HepG2 (cell line): ENCODE measurements around the gene SH2D5. TPM values are rescaled to one million over a fixed set of nuclear protein-coding genes. Genes with fewer than 3 reads are reported as not detected.
A peak's percentile ranks its signal among the peaks of the same experiment; 100 is the strongest.

Experiments used
- CENPT ChIP-seq: sonication (generic); formaldehyde crosslinking; IDR thresholded peaks from 2 replicates; pipeline ENCODE4 v1.8.0; 2022; ENCODE audit warnings: low read depth, mild to moderate bottlenecking, moderate library complexity, missing genetic modification reagents
- GABPA ChIP-seq, 2 experiments: IDR thresholded peaks; 2 replicates each; pipeline ENCODE4 v1.6.1; 2011 to 2016; ENCODE audit warnings: low read depth in 2 of 2, low read length in 1 of 2, missing biosample characterization in 1 of 2, missing genetic modification characterization in 1 of 2
- GLMP ChIP-seq: sonication (generic); formaldehyde crosslinking; IDR thresholded peaks from 2 replicates; pipeline ENCODE4 v1.9.0; 2021; ENCODE audit warnings: missing genetic modification reagents, mild to moderate bottlenecking, borderline replicate concordance
- HIVEP1 ChIP-seq: sonication (generic); formaldehyde crosslinking; IDR thresholded peaks from 2 replicates; pipeline ENCODE4 v1.4.0; 2020; ENCODE audit warnings: mild to moderate bottlenecking, missing genetic modification reagents
- HNF4G ChIP-seq, 2 experiments: sonication (generic) in 1 of 2; formaldehyde crosslinking in 1 of 2; IDR thresholded peaks; 2 replicates each; pipeline versions ENCODE4 v1.4.0 to v1.6.1; 2011 to 2020; ENCODE audit warnings: borderline replicate concordance in 2 of 2, low read depth in 2 of 2, mild to moderate bottlenecking in 2 of 2, low read length in 1 of 2, missing genetic modification reagents in 1 of 2, moderate library complexity in 1 of 2
- HNRNPL ChIP-seq: fragments of 200-400 bp; formaldehyde crosslinking; IDR thresholded peaks from 2 replicates; pipeline ENCODE4 v1.6.1; 2017; ENCODE audit warnings: mild to moderate bottlenecking, low read depth, low read length
- JUND ChIP-seq: sonication (generic); formaldehyde crosslinking; IDR thresholded peaks from 2 replicates; pipeline ENCODE4 v1.8.0; 2022; ENCODE audit warnings: mild to moderate bottlenecking, missing genetic modification reagents
- MYNN ChIP-seq: sonication (generic); formaldehyde crosslinking; IDR thresholded peaks from 2 replicates; pipeline ENCODE4 v1.4.0; 2020; ENCODE audit warnings: mild to moderate bottlenecking, low read depth, missing genetic modification reagents
- NFE2L2 ChIP-seq: fragments of 150-350 bp; IDR thresholded peaks from 2 replicates; pipeline ENCODE4 v1.6.1; 2014; ENCODE audit warnings: low read length
- NFYC ChIP-seq: IDR thresholded peaks from 2 replicates; pipeline ENCODE4 v1.6.1; 2016; ENCODE audit warnings: missing genetic modification reagents, missing compliant biosample characterization
- NR1H2 ChIP-seq: sonication (generic); formaldehyde crosslinking; IDR thresholded peaks from 2 replicates; pipeline ENCODE4 v1.8.1; 2022; ENCODE audit warnings: low read depth, missing genetic modification reagents, borderline replicate concordance
- POGZ ChIP-seq: sonication (generic); formaldehyde crosslinking; IDR thresholded peaks from 2 replicates; pipeline ENCODE4 v1.4.0; 2020; ENCODE audit warnings: mild to moderate bottlenecking, missing genetic modification reagents
- RCOR2 ChIP-seq: IDR thresholded peaks from 2 replicates; pipeline ENCODE4 v1.6.1; 2016; ENCODE audit warnings: missing biosample characterization, missing genetic modification reagents
- REL ChIP-seq: sonication (generic); formaldehyde crosslinking; conservative IDR thresholded peaks from 2 replicates; pipeline ENCODE4 v1.8.0; 2022; ENCODE audit warnings: mild to moderate bottlenecking, missing genetic modification reagents, moderate library complexity
- SAP130 ChIP-seq: IDR thresholded peaks from 2 replicates; pipeline ENCODE4 v1.6.1; 2016; ENCODE audit warnings: low read depth
- SNAI1 ChIP-seq: sonication (generic); formaldehyde crosslinking; IDR thresholded peaks from 2 replicates; pipeline ENCODE4 v1.5.0; 2020; ENCODE audit warnings: mild to moderate bottlenecking, missing genetic modification reagents, borderline replicate concordance
- STAT5B ChIP-seq: sonication (generic); formaldehyde crosslinking; IDR thresholded peaks from 2 replicates; pipeline ENCODE4 v1.4.0; 2020; ENCODE audit warnings: missing genetic modification reagents
- TIGD3 ChIP-seq: sonication (generic); formaldehyde crosslinking; IDR thresholded peaks from 2 replicates; pipeline ENCODE4 v1.5.1; 2020; ENCODE audit warnings: mild to moderate bottlenecking, missing genetic modification reagents, borderline replicate concordance
- ZFP36 ChIP-seq: fragments of 150-350 bp; IDR thresholded peaks from 2 replicates; pipeline ENCODE4 v1.6.1; 2018; ENCODE audit warnings: borderline replicate concordance, low read length, low read depth; ENCODE audit not compliant: partially characterized antibody
- ZFP36L2 ChIP-seq: sonication (generic); formaldehyde crosslinking; IDR thresholded peaks from 2 replicates; pipeline ENCODE4 v1.4.0; 2020; ENCODE audit warnings: missing genetic modification reagents
- ZMYM3 ChIP-seq: sonication (generic); formaldehyde crosslinking; IDR thresholded peaks from 2 replicates; pipeline ENCODE4 v1.5.1; 2020; ENCODE audit warnings: mild to moderate bottlenecking, missing genetic modification reagents
- ZMYM4 ChIP-seq: sonication (generic); formaldehyde crosslinking; IDR thresholded peaks from 2 replicates; pipeline ENCODE4 v1.8.1; 2023; ENCODE audit warnings: mild to moderate bottlenecking, missing genetic modification reagents
- ZNF20 ChIP-seq: sonication (generic); formaldehyde crosslinking; IDR thresholded peaks from 2 replicates; pipeline ENCODE4 v1.4.0; 2020; ENCODE audit warnings: mild to moderate bottlenecking, moderate library complexity, missing genetic modification reagents
- ZNF274 ChIP-seq: sonication (generic); formaldehyde crosslinking; IDR thresholded peaks from 2 replicates; pipeline ENCODE4 v1.5.1; 2020; ENCODE audit warnings: mild to moderate bottlenecking, missing genetic modification reagents
- ZNF296 ChIP-seq: sonication (generic); formaldehyde crosslinking; conservative IDR thresholded peaks from 2 replicates; pipeline ENCODE4 v1.5.0; 2020; ENCODE audit warnings: mild to moderate bottlenecking, missing genetic modification reagents
- ZNF3 ChIP-seq: IDR thresholded peaks from 2 replicates; pipeline ENCODE4 v1.7.0; 2017; ENCODE audit warnings: inconsistent platforms
- ZNF503 ChIP-seq: sonication (generic); formaldehyde crosslinking; IDR thresholded peaks from 2 replicates; pipeline ENCODE4 v1.4.0; 2020; ENCODE audit warnings: missing genetic modification reagents
- ZNF605 ChIP-seq: sonication (generic); formaldehyde crosslinking; IDR thresholded peaks from 2 replicates; pipeline ENCODE4 v1.8.0; 2022; ENCODE audit warnings: mild to moderate bottlenecking, missing genetic modification reagents
- ZNF607 ChIP-seq: sonication (generic); formaldehyde crosslinking; IDR thresholded peaks from 2 replicates; pipeline ENCODE4 v1.5.1; 2020; ENCODE audit warnings: missing genetic modification reagents, mild to moderate bottlenecking, borderline replicate concordance
- polyA plus RNA-seq, 8 experiments: library from polyadenylated mRNA; depleted of rRNA in 3 of 8; stranded (reverse) in 7 of 8; unstranded in 1 of 8; fragments of >200 nt; fragmentation: Illumina TruSeq in 4 of 8; extraction: Trizol in 4 of 8; gene quantifications; 2 replicates each; pipeline versions ENCODE4 v1.2.1 to v1.2.3, GENCODE V29; 2011 to 2016; ENCODE audit warnings: low read depth in 4 of 8, missing spikeins in 1 of 8, mixed read lengths in 1 of 8; ENCODE audit not compliant: insufficient read depth in 1 of 8
- total RNA-seq, 5 experiments: library from RNA; depleted of rRNA; stranded (reverse); fragments of >200 nt; fragmentation: Illumina TruSeq; extraction: Trizol; gene quantifications; 2 replicates each; pipeline ENCODE4 v1.2.3, GENCODE V29; 2016; ENCODE audit warnings: low read depth in 1 of 5

Gene SH2D5
- total and polyA plus RNA-seq, 2 of the 13 experiments (the other 11 are each of a cell fraction or from before 2014, with no cell fraction given) = 1.2 to 3.4 TPM

- TF ChIP-seq TIGD3 (no peak), GABPA (IDR thresholded peaks at IDR 0.05; ENCODE audit: low read depth, low read length) (no peak), GABPA (CRISPR knock-in tag; IDR thresholded peaks at IDR 0.05; ENCODE audit: low read depth) (no peak), CENPT (CRISPR knock-in tag) (no peak), ZNF3 (CRISPR knock-in tag) (peak; percentile 61; the same call in 1 of the 2 replicates), HIVEP1 (CRISPR knock-in tag) (peak; percentile 68; the same call in 1 of the 2 replicates), ZFP36 (peak; percentile 99), ZFP36L2 (CRISPR knock-in tag) (no peak), HNF4G (IDR thresholded peaks at IDR 0.05; ENCODE audit: borderline replicate concordance, low read depth, low read length) (no peak), HNF4G (CRISPR knock-in tag; IDR thresholded peaks at IDR 0.05; ENCODE audit: borderline replicate concordance, low read depth) (0 out of 2 replicates have a peak, but pooled peaks have one; percentile 19), ZNF607 (CRISPR knock-in tag) (0 out of 2 replicates have a peak, but pooled peaks have one; percentile 38), MYNN (CRISPR knock-in tag) (no peak), ZMYM3 (CRISPR knock-in tag) (peak; percentile 99), ZNF274 (CRISPR knock-in tag) (no peak), SNAI1 (no peak), RCOR2 (CRISPR knock-in tag) (peak; percentile 93), ZNF20 (CRISPR knock-in tag) (no peak), GLMP (CRISPR knock-in tag) (no peak), ZNF605 (CRISPR knock-in tag) (no peak), NR1H2 (CRISPR knock-in tag) (no peak), ZMYM4 (no peak), JUND (CRISPR knock-in tag) (no peak), STAT5B (no peak), POGZ (CRISPR knock-in tag) (no peak), ZNF503 (CRISPR knock-in tag) (no peak), HNRNPL (peak; percentile 58; the same call in 1 of the 2 replicates), NFYC (peak; percentile 75), NFE2L2 (no peak), ZNF296 (CRISPR knock-in tag) (no peak), REL (CRISPR knock-in tag) (no peak), SAP130 (CRISPR knock-in tag) (peak; percentile 57)
Observed at GRCh38 chr1:20732071-20732587, 374 bp downstream of the SH2D5 start (continued).
